VCaP (cell line): ENCODE results near the gene FGF14.

Experiments used
- H3K27ac ChIP-seq: fragments of 450-650 bp; 2 replicates; pipeline ENCODE4 v1.5.1; 2017
- CTCF ChIP-seq: fragments of 450-650 bp; conservative IDR thresholded peaks from 2 replicates; pipeline ENCODE4 v1.5.1; 2017; ENCODE audit warnings: mild to moderate bottlenecking, moderate library complexity

FGF14 gene

GRCh38 chr13:101830035-101830434, 571.8 kb downstream of the FGF14 start:
- H3K27ac ChIP-seq, result no peak overlapping the region
- TF ChIP-seq CTCF, result no peak

- no peak for TF ChIP-seq CTCF
- H3K27ac ChIP-seq, result no peak overlapping the region
These were observed 572.4 kb downstream of the FGF14 start for GRCh38 chr13:101829484-101829883.

GRCh38 chr13:101828119-101828518, 573.7 kb downstream of the FGF14 start:
- no peak overlapping the region for H3K27ac ChIP-seq
- TF ChIP-seq CTCF, result no peak

GRCh38 chr13:101817898-101818297, 584.0 kb downstream of the FGF14 start:
- TF ChIP-seq CTCF, result no peak
- no peak overlapping the region for H3K27ac ChIP-seq

GRCh38 chr13:101811881-101812280, 590.0 kb downstream of the FGF14 start:
- TF ChIP-seq CTCF, result no peak
- H3K27ac ChIP-seq, result no peak overlapping the region

GRCh38 chr13:101811284-101811839, 590.5 kb downstream of the FGF14 start:
- no peak for TF ChIP-seq CTCF
- H3K27ac ChIP-seq, result no peak overlapping the region

- TF ChIP-seq CTCF, result no peak
- H3K27ac ChIP-seq, result no peak overlapping the region
These were observed 602.7 kb downstream of the FGF14 start for GRCh38 chr13:101799196-101799595.
